SK-N-SH (cell line): ENCODE data around the gene SPACA7. TPM values are rescaled to one million over a fixed set of nuclear protein-coding genes. Genes with fewer than 3 reads are reported as not detected.

Experiments used
- CTCF ChIA-PET: fragments of 300-600, 350-600 bp; formaldehyde crosslinking; extraction: SDS; loops from one replicate; lab custom pipeline; 2021; lab: Yijun Ruan, JAX
- POLR2A ChIA-PET: fragments of 350-600 bp; sonication (Branson Sonifier 250); formaldehyde crosslinking; extraction: SDS; loops from one replicate; lab custom pipeline; 2020; ENCODE audit warnings: antibody characterized with exemption, inconsistent platforms; lab: Yijun Ruan, JAX
- DNase-seq: peaks from one replicate; pipeline ENCODE4 v3.0.0; 2012
- H2AFZ ChIP-seq: fragments of 200-600 bp; sonication (generic); 2 replicates; pipeline ENCODE4 v1.8.1; 2016; ENCODE audit warnings: antibody characterized with exemption, mild to moderate bottlenecking, low read depth
- H3F3A ChIP-seq: fragments of 200-600 bp; sonication (generic); replicated peaks from 2 replicates; pipeline ENCODE3; 2016; ENCODE audit warnings: antibody characterized with exemption, mild to moderate bottlenecking; ENCODE audit not compliant: insufficient read depth
- H3K27ac ChIP-seq, 2 experiments: fragments of 200-500 bp in 1 of 2; fragments of 200-600 bp in 1 of 2; sonication (Bioruptor generic) in 1 of 2; sonication (generic), shearing (Covaris generic) in 1 of 2; 2 replicates each; pipeline versions ENCODE4 v1.5.1 to v1.6.1; 2014 to 2016; ENCODE audit warnings: low read depth in 2 of 2, inconsistent platforms in 1 of 2, low read length in 1 of 2, mild to moderate bottlenecking in 1 of 2, mixed read lengths in 1 of 2
- H3K27me3 ChIP-seq: fragments of 200-600 bp; sonication (generic), shearing (Covaris generic); 2 replicates; pipeline ENCODE4 v1.6.1; 2016; ENCODE audit warnings: mixed run types; ENCODE audit not compliant: insufficient read depth
- H3K36me3 ChIP-seq, 2 experiments: fragments of 200-500 bp in 1 of 2; fragments of 200-600 bp in 1 of 2; sonication (Bioruptor generic) in 1 of 2; sonication (generic) in 1 of 2; replicated peaks in 1 of 2; 2 replicates each; pipeline versions ENCODE3 to v1.5.1; 2014 to 2016; ENCODE audit warnings: low read length in 1 of 2, mild to moderate bottlenecking in 1 of 2; ENCODE audit not compliant: insufficient read depth in 2 of 2, control insufficient read depth in 1 of 2
- H3K4me1 ChIP-seq, 2 experiments: fragments of 200-500 bp in 1 of 2; fragments of 200-600 bp in 1 of 2; sonication (Bioruptor generic) in 1 of 2; sonication (generic), shearing (Covaris generic) in 1 of 2; 2 replicates each; pipeline versions ENCODE4 v1.5.1 to v1.6.1; 2014 to 2016; ENCODE audit warnings: low read depth in 1 of 2, low read length in 1 of 2, mixed run types in 1 of 2; ENCODE audit not compliant: insufficient read depth in 2 of 2, control insufficient read depth in 1 of 2
- H3K4me2 ChIP-seq: fragments of 200-600 bp; sonication (generic), shearing (Covaris generic); 2 replicates; pipeline ENCODE4 v1.6.1; 2017; ENCODE audit warnings: mixed run types
- H3K4me3 ChIP-seq, 2 experiments: fragments of 200-500 bp in 1 of 2; fragments of 200-600 bp in 1 of 2; sonication (Bioruptor generic) in 1 of 2; sonication (generic), shearing (Covaris generic) in 1 of 2; 2 replicates each; pipeline versions ENCODE4 v1.5.1 to v1.8.1; 2014 to 2016; ENCODE audit warnings: low read depth in 2 of 2, inconsistent platforms in 1 of 2, low read length in 1 of 2, mild to moderate bottlenecking in 1 of 2, mixed read lengths in 1 of 2, moderate library complexity in 1 of 2
- H3K79me2 ChIP-seq: fragments of 200-600 bp; sonication (generic); 2 replicates; pipeline ENCODE4 v1.8.1; 2017; ENCODE audit warnings: mild to moderate bottlenecking; ENCODE audit not compliant: insufficient read depth
- H3K9ac ChIP-seq: fragments of 200-600 bp; sonication (generic); 2 replicates; pipeline ENCODE4 v1.6.1; 2017; ENCODE audit warnings: mixed run types
- H3K9me2 ChIP-seq: fragments of 200-600 bp; sonication (generic); 2 replicates; pipeline ENCODE4 v1.6.1; 2017; ENCODE audit warnings: mixed run types
- H3K9me3 ChIP-seq: fragments of 200-600 bp; sonication (generic); 2 replicates; pipeline ENCODE4 v1.6.1; 2017; ENCODE audit warnings: mixed run types, mild to moderate bottlenecking, moderate library complexity
- H4K20me1 ChIP-seq: fragments of 200-600 bp; sonication (generic); 2 replicates; pipeline ENCODE4 v1.6.1; 2017; ENCODE audit warnings: mild to moderate bottlenecking, mixed run types; ENCODE audit not compliant: insufficient read depth
- CTCF ChIP-seq: fragments of 200-600 bp; sonication (generic); IDR thresholded peaks from 2 replicates; pipeline ENCODE4 v1.6.1; 2017; ENCODE audit warnings: antibody characterized with exemption, mild to moderate bottlenecking, moderate library complexity
- NRF1 ChIP-seq: IDR thresholded peaks from 2 replicates; pipeline ENCODE4 v1.6.1; 2012; ENCODE audit warnings: low read depth, mild to moderate bottlenecking, low read length
- PBX3 ChIP-seq: IDR thresholded peaks from 2 replicates; pipeline ENCODE4; 2012
- RAD21 ChIP-seq: IDR thresholded peaks from 2 replicates; pipeline ENCODE4 v1.6.1; 2012; ENCODE audit warnings: mild to moderate bottlenecking, low read length
- SMC3 ChIP-seq: IDR thresholded peaks from 2 replicates; pipeline ENCODE4 v1.6.1; 2012; ENCODE audit warnings: low read depth, low read length, improper control_type of control experiment
- USF2 ChIP-seq: fragments of 150-350 bp; IDR thresholded peaks from 2 replicates; pipeline ENCODE4 v1.6.1; 2017; ENCODE audit warnings: antibody characterized with exemption, low read length, low read depth, borderline replicate concordance
- YY1 ChIP-seq: IDR thresholded peaks from 2 replicates; pipeline ENCODE4 v1.4.0; 2012; ENCODE audit warnings: low read depth, mild to moderate bottlenecking
- ZBTB33 ChIP-seq: IDR thresholded peaks from 2 replicates; pipeline ENCODE4 v1.4.0; 2012; ENCODE audit warnings: low read depth, borderline replicate concordance
- WGBS: methylation state at CpG from one replicate; pipeline ENCODE4 v1.1.6; 2017; ENCODE audit warnings: low lambda C conversion rate; 5-methylcytosine and 5-hydroxymethylcytosine counted together
- polyA plus RNA-seq, 3 experiments: library from polyadenylated mRNA; depleted of rRNA; stranded (reverse); fragments of >200 nt; gene quantifications; 2 replicates each; pipeline ENCODE4 v1.2.3, GENCODE V29; 2012

SPACA7 gene
- polyA plus RNA-seq, 1 of the 3 experiments (the other 2 are of a cell fraction), result not detected

DNA sequence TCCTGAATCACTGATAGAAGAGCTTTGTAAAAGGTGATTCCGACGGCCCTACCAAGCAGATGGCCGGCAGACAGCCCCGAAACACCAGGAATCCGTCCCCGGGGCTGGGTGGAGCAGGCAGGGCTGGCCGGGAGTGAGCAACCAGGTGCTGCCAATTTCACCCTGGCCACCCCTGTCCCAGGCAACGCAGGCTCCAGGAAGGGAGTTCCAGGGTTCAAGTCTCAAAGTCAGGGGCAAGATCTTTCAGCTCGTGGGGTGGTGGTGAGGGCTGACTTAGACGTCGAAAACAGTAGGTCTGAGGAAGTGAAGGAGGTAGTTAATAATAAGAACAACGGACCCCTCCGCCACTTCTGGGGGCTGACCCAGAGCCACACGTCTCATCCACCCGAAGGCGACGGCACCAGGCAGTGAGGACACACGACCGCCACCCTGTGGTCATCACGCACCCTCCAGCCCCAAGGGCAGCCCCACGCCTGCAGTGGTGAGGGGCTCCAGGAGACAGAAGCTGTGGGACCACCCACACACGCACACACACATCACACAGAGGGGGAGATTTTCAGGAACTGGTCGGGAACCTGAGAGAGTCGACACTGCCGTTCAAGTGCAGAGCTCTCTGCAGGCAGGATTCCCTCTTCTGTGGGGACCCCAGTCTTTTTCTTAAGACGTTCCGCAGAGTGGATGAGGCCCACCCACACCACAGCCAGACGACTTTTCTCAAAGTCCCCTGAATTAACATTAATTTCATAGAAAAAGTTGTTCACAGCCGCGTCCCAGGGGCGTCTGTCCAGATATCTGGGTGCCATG is 67.2 kb downstream of the SPACA7 start:
- H3K27me3 ChIP-seq, result peaks cover 60% of the 10 kb centered on the region
- no peak overlapping the region for H3K4me2 ChIP-seq
- no peaks in the 10 kb centered on the region for H4K20me1 ChIP-seq
- ChIA-PET POLR2A (no interaction called here), CTCF (interaction anchor here (0.6 to 4.8 kb wide), 66 partner anchors 9 to 979 kb away, joined by 3 to 81 read pairs (median 4); no protein-coding TSS in a partner anchor)
- H3K4me3 ChIP-seq, result no peak overlapping the region
- no peaks in the 10 kb centered on the region for H3F3A ChIP-seq
- H3K9me2 ChIP-seq, result no peaks in the 10 kb centered on the region
- no peak for TF ChIP-seq PBX3
- no peak for TF ChIP-seq ZBTB33
- no peak for TF ChIP-seq YY1
- no peaks in the 10 kb centered on the region for H3K79me2 ChIP-seq
- H2AFZ ChIP-seq, result no peak overlapping the region
- no peak overlapping the region for H3K9ac ChIP-seq
- H3K4me1 ChIP-seq, result no peaks in the 10 kb centered on the region; a peak in 1 of 4 replicates
- H3K27ac ChIP-seq, result no peak overlapping the region
- 6% methylated on average over 20 of the region's 31 CpGs for WGBS
- DNase-seq, result peak; percentile 64
- H3K9me3 ChIP-seq, result 0 out of 2 replicates have a peak, but pooled peaks cover under 1% of the 10 kb centered on the region
- no peaks in the 10 kb centered on the region for H3K36me3 ChIP-seq

- Histone ChIP-seq H3K9ac (no peak overlapping the region), H3K9me3 (no peaks in the 10 kb centered on the region), H2AFZ (no peak overlapping the region), H3K9me2 (no peaks in the 10 kb centered on the region), H3K36me3 (no peaks in the 10 kb centered on the region), H3K27me3 (peaks cover 60% of the 10 kb centered on the region), H3K4me1 (no peaks in the 10 kb centered on the region; a peak in 1 of 4 replicates), H3K79me2 (no peaks in the 10 kb centered on the region), H4K20me1 (no peaks in the 10 kb centered on the region), H3K27ac (no peak overlapping the region)
- ChIA-PET CTCF (interaction anchor here (0.6 to 4.8 kb wide), 68 partner anchors 8 to 979 kb away, joined by 3 to 81 read pairs (median 4); no protein-coding TSS in a partner anchor), POLR2A (no interaction called here)
- WGBS, result 0% methylated on average over 5 of the region's 10 CpGs
- DNase-seq, result peak; percentile 88
- TF ChIP-seq USF2, result no peak
- peak; percentile 81 for TF ChIP-seq SMC3
- TF ChIP-seq NRF1, result no peak
- peak; percentile 78 for TF ChIP-seq CTCF
- TF ChIP-seq RAD21, result peak; percentile 93
- TF ChIP-seq, all 33 proteins: peak for 3
- H3K4me2 ChIP-seq, result no peak overlapping the region
- no peaks in the 10 kb centered on the region for H3F3A ChIP-seq
- H3K4me3 ChIP-seq, result peak overlapping the region in 1 of 2 experiments; percentile 49; a peak in 1 of 4 replicates
These were observed 67.8 kb downstream of the SPACA7 start for GRCh38 chr13:112443995-112444311.
